Pancreas (tissue), 10 donors: ENCODE data around the gene NAP1L4. TPM values are rescaled to one million over a fixed set of nuclear protein-coding genes. Genes with fewer than 3 reads are reported as not detected.
A peak's percentile ranks its signal among the peaks of the same experiment; 100 is the strongest.

Experiments
- ATAC-seq, 4 donors: fragments of 200-7000 bp; cut with Tn5 transposase; one replicate each; pipeline versions ENCODE4 v1.8.0 to v1.9.1; 2020; ENCODE audit warnings: mild to moderate bottlenecking in 4 of 4, moderate library complexity in 4 of 4
- DNase-seq, 6 donors: peaks; one replicate each; pipeline ENCODE4 v3.0.0-alpha.2; 2020
- FAIRE-seq: peaks from 2 replicates; lab custom pipeline; 2012; peaks lifted over from hg19 to GRCh38; lab: Jason Lieb, UNC
- H3K27ac ChIP-seq, 4 donors: fragments of 200-600 bp; sonication (generic); 1 replicate in 3 of 4; 2 replicates in 1 of 4; pipeline versions ENCODE4 v1.5.0 to v1.8.0; 2020
- H3K27me3 ChIP-seq, 4 donors: fragments of 200-600 bp; one replicate each; pipeline ENCODE4 v1.8.0; 2021
- H3K36me3 ChIP-seq, 3 donors: fragments of 200-600 bp; sonication (generic) in 1 of 3; one replicate each; pipeline versions ENCODE4 v1.5.0 to v1.8.0; 2020 to 2021
- H3K4me1 ChIP-seq, 3 donors: fragments of 200-600 bp; one replicate each; pipeline ENCODE4 v1.8.0; 2021
- H3K4me3 ChIP-seq, 4 donors: fragments of 200-600 bp; sonication (generic) in 2 of 4; one replicate each; pipeline versions ENCODE4 v1.5.0 to v1.8.0; 2020 to 2021
- H3K9me3 ChIP-seq, 4 donors: fragments of 200-600 bp; one replicate each; pipeline ENCODE4 v1.8.0; 2021
- WGBS, 2 donors: extraction: QIAGEN DNeasy Blood & Tissue Kit; methylation state at CpG; one replicate each; pipeline ENCODE4 v1.1.7; 2013; 5-methylcytosine and 5-hydroxymethylcytosine counted together
- intact Hi-C, 3 donors: fragments of 100-400 bp; cut with DNase I; formaldehyde crosslinking; loops; one replicate each; pipeline versions ENCODE4 v1.11.1 to v1.14.2; 2022
- polyA plus RNA-seq, 2 donors: library from polyadenylated mRNA; stranded (reverse); fragments of 200-250 nt; gene quantifications; one replicate each; pipeline ENCODE4 v1.2.3, GENCODE V29; 2013
- total RNA-seq, 6 donors: library from RNA; stranded (reverse); fragmentation: NEBNext Ultra II Directional in 4 of 6; extraction: Animal tissue kit (Norgen Biotek cat#: 25700) in 4 of 6; gene quantifications; one replicate each; pipeline versions ENCODE4 v1.2.1 to v1.2.4, GENCODE V29; 2021 to 2023
- TF ChIP-seq, protein P1 (sequence below), 4 donors: fragments of 200-600 bp; sonication (generic) in 3 of 4; IDR thresholded peaks; one replicate each; pipeline versions ENCODE4 v1.5.0 to v1.8.0; 2021; ENCODE audit warnings: antibody characterized with exemption in 4 of 4
- donor health status: healthy with polysubstance abuse.
- donor health status: DM: no; HTN: no; CAD: no; lungs with moderate emphysema.
- donor health status: DM: no; HTN: no; CAD: no.
- donor health status: control.
- donor health status: control.
- donor health status: Bipolar disorder and iron deficiency.
- donor health status: DM: yes; HTN: yes; CAD: no.
- donor health status: DM: no; HTN: no; CAD: no.
- donor health status: DM: no; HTN: no; CAD: no.
- donor health status: DM: yes; HTN: yes; CAD: no.

The NAP1L4 gene
- total and polyA plus RNA-seq, 8 donors = 29.3 to 67.4 (median 41.0) TPM

- no peaks in the 10 kb centered on the region for H3K27me3 ChIP-seq
Measured at GRCh38 chr11:2924381-2924780, 67.7 kb downstream of the NAP1L4 start.

DNA sequence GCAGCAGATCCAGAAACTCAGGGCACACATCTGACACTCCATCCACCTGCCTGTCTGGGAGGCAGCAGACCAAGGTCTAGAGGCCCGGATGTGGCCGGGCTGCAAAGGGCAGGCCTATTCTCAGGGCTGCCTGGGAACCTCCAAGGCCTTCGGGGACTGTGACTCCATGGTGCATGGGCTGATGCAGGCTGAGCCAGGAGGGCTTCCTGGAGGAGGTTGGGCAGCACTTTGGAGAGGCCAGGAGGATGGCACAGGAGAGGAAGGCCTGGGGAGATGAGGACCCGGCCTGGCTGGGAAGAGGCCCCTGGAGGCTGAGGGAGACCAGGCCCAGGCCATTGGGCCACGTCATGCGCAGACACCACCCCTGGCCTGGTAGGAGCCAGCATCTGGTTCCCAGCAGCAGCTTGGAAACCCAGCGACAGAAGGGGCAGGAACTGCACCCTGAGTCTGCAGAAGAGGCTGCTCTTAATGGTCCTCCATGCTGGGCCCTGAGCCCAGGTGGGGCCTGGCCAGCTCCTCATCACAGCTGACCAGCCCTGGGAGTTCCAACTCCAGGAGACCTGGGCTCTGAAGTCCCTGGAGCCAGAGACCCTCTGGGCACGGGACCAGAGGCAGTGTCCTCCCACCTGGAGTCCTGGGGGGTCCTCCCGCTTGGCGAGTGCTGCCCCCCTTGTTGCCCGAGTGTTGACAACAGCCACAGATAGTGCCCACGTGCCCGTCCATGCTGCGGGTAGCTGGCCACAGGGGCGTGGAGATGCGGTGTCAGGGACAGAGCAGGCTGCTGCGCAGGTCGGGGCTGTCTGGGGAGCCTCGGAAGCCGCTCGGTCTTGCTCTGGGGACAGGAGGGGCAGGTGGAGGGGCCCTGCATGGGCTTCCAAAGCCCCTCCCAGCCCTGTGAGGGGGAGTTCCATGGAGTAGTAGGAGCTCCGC, 68.4 kb downstream of the NAP1L4 start:
- Histone ChIP-seq H3K36me3 (no peaks in the 10 kb centered on the region), H3K9me3 (no peaks in the 10 kb centered on the region), H3K4me1 (peaks cover 0 to 4% (median 0%) of the 10 kb centered on the region in 3 donors), H3K4me3 (no peak overlapping the region), H3K27me3 (no peaks in the 10 kb centered on the region), H3K27ac (no peak overlapping the region)
- ATAC-seq = no peak
- intact Hi-C loops = no loop called here
- no peak for FAIRE-seq
- DNase-seq = peak in 2 of 6 donors; percentile 31 to 74
- 88 to 93% methylated on average over 19 to 22 of the region's 22 CpGs for WGBS, 2 donors
- TF ChIP-seq, protein P1, sequence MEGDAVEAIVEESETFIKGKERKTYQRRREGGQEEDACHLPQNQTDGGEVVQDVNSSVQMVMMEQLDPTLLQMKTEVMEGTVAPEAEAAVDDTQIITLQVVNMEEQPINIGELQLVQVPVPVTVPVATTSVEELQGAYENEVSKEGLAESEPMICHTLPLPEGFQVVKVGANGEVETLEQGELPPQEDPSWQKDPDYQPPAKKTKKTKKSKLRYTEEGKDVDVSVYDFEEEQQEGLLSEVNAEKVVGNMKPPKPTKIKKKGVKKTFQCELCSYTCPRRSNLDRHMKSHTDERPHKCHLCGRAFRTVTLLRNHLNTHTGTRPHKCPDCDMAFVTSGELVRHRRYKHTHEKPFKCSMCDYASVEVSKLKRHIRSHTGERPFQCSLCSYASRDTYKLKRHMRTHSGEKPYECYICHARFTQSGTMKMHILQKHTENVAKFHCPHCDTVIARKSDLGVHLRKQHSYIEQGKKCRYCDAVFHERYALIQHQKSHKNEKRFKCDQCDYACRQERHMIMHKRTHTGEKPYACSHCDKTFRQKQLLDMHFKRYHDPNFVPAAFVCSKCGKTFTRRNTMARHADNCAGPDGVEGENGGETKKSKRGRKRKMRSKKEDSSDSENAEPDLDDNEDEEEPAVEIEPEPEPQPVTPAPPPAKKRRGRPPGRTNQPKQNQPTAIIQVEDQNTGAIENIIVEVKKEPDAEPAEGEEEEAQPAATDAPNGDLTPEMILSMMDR (IDR thresholded peaks at IDR 0.05) = no peak

More at GRCh38 chr11:2924381-2924780, 67.7 kb downstream of the NAP1L4 start:
- no peaks in the 10 kb centered on the region for H3K9me3 ChIP-seq
- TF ChIP-seq, protein P1 (IDR thresholded peaks at IDR 0.05) = no peak
- DNase-seq = peak in 3 of 6 donors; percentile 64 to 70 (median 68)
- FAIRE-seq = no peak
- H3K27ac ChIP-seq = no peak overlapping the region
- H3K4me3 ChIP-seq = no peak overlapping the region
- no peaks in the 10 kb centered on the region for H3K36me3 ChIP-seq
- peaks cover 0 to 4% (median 0%) of the 10 kb centered on the region in 3 donors for H3K4me1 ChIP-seq
- intact Hi-C loops = no loop called here
- 52 to 66% methylated on average over 10 of the region's 10 CpGs for WGBS, 2 donors
- peak in 2 of 4 donors; percentile 15 to 21 for ATAC-seq

- H3K27ac ChIP-seq = no peak overlapping the region
- WGBS, 2 donors = 73 to 75% methylated on average over 3 of the region's 3 CpGs
- no peaks in the 10 kb centered on the region for H3K4me1 ChIP-seq
- FAIRE-seq (no peak), DNase-seq (peak in 1 of 6 donors; percentile 57), ATAC-seq (no peak)
- no peaks in the 10 kb centered on the region for H3K27me3 ChIP-seq
- no peaks in the 10 kb centered on the region for H3K36me3 ChIP-seq
- TF ChIP-seq, protein P1 (IDR thresholded peaks at IDR 0.05) = no peak
- intact Hi-C loops = no loop called here
- no peaks in the 10 kb centered on the region for H3K9me3 ChIP-seq
- no peak overlapping the region for H3K4me3 ChIP-seq
Measured at GRCh38 chr11:2922655-2923054, 69.5 kb downstream of the NAP1L4 start.

DNA sequence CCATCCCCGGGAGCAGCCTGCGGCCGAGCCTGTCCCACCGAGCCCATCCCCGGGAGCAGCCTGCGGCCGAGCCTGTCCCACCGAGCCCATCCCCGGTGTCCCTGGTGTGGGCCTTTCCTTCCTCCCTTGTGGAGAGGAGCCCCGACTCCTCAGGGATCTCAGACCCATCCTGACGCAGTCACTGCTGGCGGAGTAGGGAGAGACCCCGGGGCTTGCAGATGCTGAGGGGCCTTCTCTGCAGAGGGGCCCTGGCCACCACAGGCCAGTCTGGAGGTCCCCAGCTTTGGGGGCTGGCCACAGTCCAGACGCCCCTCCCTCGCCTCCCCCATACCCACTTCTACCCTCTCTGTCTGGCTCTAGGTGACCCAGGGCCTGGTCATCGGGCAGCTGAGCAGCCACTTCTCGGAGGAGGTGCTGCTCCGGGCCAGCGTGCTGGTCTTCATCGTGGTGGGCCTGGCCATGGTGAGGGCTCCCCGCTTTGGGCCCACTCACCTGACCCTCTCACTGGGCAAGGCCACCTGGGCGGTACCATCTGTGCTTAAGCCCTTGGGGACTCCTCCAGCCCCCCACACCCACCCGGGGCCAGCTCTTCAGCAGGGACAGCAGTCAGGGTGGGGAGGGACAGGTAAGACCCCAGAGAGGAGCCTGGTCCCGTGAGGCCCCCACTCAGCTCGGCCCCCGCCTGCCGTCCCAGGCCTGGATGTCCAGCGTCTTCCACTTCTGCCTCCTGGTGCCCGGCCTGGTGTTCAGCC, 70.2 kb downstream of the NAP1L4 start:
- WGBS, 2 donors = 83 to 89% methylated on average over 26 to 28 of the region's 29 CpGs
- intact Hi-C loops = no loop called here
- no peak overlapping the region for H3K27ac ChIP-seq
- H3K4me1 ChIP-seq = no peaks in the 10 kb centered on the region
- H3K36me3 ChIP-seq = no peaks in the 10 kb centered on the region
- H3K4me3 ChIP-seq = no peak overlapping the region
- no peaks in the 10 kb centered on the region for H3K27me3 ChIP-seq
- ATAC-seq (no peak), DNase-seq (peak in 2 of 6 donors; percentile 27 to 74), FAIRE-seq (no peak)
- H3K9me3 ChIP-seq = no peaks in the 10 kb centered on the region
- TF ChIP-seq, protein P1 (IDR thresholded peaks at IDR 0.05) = no peak
